ACC112 (cell line): ENCODE results near the gene S100A7.
"Not testable (repeated sequence)": the region's sequence is repeated elsewhere in the genome, so short reads cannot be mapped to it uniquely, and the experiment has no call there.

Experiments
- H2AFZ ChIP-seq: fragments of 200-600 bp; sonication (generic); one replicate; pipeline ENCODE4 v1.6.0; 2017; ENCODE audit warnings: antibody characterized with exemption, low read length; ENCODE audit not compliant: unreplicated experiment
- H3K27ac ChIP-seq: fragments of 200-600 bp; sonication (generic); 2 replicates; pipeline ENCODE4 v1.5.1; 2014; ENCODE audit warnings: low read depth, mild to moderate bottlenecking, antibody characterized with exemption, low read length, moderate library complexity
- H3K27me3 ChIP-seq: fragments of 200-600 bp; sonication (generic); 2 replicates; pipeline ENCODE4 v1.6.1; 2014; ENCODE audit warnings: mild to moderate bottlenecking, antibody characterized with exemption, low read length, moderate library complexity, mixed read lengths; ENCODE audit not compliant: insufficient read depth
- H3K36me3 ChIP-seq: fragments of 200-600 bp; sonication (generic); 2 replicates; pipeline ENCODE4 v1.6.1; 2016; ENCODE audit warnings: mild to moderate bottlenecking, antibody characterized with exemption, low read length, moderate library complexity, mixed read lengths; ENCODE audit not compliant: insufficient read depth
- H3K4me1 ChIP-seq: fragments of 200-600 bp; sonication (generic); one replicate; pipeline ENCODE4 v1.6.1; 2016; ENCODE audit warnings: low read length, mixed read lengths; ENCODE audit not compliant: insufficient read depth, unreplicated experiment, control insufficient read depth
- H3K4me3 ChIP-seq: fragments of 200-600 bp; sonication (generic); 2 replicates; pipeline ENCODE4 v1.5.1; 2014; ENCODE audit warnings: mild to moderate bottlenecking, low read depth, low read length
- H3K79me2 ChIP-seq: fragments of 200-600 bp; sonication (generic); one replicate; pipeline ENCODE4 v1.6.0; 2016; ENCODE audit warnings: low read length; ENCODE audit not compliant: control insufficient read depth, unreplicated experiment, insufficient read depth

S100A7 gene

DNA sequence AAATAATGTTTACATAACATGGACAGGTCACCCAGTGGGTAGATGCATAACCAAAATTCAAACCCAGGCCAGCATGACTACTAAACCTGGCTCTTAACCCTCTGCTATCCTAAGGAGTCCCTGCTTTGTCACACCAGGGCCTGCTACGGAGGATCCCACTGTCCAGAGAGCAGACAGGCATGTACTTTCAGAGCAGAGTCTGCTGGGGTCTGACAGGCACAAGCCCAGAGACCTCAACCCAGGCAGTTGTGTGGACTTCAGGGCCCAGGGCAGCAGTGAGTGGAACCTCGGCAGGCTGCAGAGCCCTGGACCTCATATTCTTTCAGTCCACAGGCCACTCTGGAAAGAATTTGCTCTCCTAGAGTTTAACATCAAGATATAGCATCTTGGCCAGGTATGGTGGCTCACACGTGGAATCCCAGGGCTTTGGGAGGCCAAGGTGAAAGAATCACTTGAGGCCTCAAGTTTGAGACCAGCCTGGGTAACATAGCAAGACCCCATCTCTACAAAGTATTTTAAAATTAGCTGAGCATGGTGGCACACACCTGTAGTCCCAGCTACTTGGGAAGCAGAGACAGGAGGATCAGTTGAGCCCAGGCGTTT, 16.1 kb upstream of the S100A7 start:
- Histone ChIP-seq H3K27ac (no peak overlapping the region), H2AFZ (no peak overlapping the region), H3K4me1 (no peaks in the 10 kb centered on the region), H3K36me3 (no peaks in the 10 kb centered on the region), H3K4me3 (no peak overlapping the region), H3K79me2 (no peaks in the 10 kb centered on the region), H3K27me3 (peaks cover 33% of the 10 kb centered on the region)

DNA sequence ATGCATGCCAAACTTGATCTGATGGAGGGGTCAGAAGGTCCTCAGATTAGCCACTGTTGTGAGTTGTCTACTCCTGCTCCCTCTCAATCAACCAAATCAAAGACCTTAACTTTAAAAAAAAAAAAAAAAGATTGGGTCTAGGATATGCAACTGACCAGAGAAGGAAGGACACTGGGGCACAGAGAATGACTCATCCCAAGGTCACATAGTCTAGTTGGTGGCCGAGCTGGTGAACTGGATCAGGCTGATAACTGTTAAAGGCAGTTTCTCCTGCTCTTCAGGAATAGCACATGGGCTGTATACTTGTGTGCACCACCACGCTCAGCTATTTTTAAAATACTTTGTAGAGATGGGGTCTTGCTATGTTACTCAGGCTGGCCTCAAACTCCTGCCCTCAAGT, 14.8 kb upstream of the S100A7 start:
- Histone ChIP-seq H3K4me3 (no peak overlapping the region), H2AFZ (no peak overlapping the region), H3K27ac (no peak overlapping the region), H3K36me3 (no peaks in the 10 kb centered on the region), H3K4me1 (no peaks in the 10 kb centered on the region), H3K27me3 (peaks cover 23% of the 10 kb centered on the region), H3K79me2 (no peaks in the 10 kb centered on the region)

DNA sequence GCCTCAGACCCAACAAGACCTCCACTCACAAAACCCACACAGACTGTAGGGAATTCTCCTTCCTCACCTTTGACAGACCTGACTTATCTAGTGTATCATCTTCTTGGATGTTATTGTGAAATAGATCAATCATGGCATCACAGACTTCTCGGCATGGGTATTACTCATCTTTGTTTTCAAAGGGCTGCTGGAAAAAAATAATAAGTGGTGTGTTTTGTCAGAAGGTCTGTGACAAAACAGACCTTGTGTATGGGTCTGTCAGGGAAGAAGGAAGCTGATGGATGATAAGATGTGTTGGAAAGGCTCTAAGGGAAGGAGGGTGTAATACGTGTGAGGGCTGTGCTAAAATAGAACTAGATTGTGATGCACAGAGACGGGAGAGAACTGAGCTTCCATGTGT, 13.9 kb upstream of the S100A7 start:
- Histone ChIP-seq H3K36me3 (no peaks in the 10 kb centered on the region), H3K79me2 (no peaks in the 10 kb centered on the region), H3K4me3 (no peak overlapping the region), H3K4me1 (no peaks in the 10 kb centered on the region), H2AFZ (no peak overlapping the region), H3K27me3 (peaks cover 17% of the 10 kb centered on the region), H3K27ac (no peak overlapping the region)

DNA sequence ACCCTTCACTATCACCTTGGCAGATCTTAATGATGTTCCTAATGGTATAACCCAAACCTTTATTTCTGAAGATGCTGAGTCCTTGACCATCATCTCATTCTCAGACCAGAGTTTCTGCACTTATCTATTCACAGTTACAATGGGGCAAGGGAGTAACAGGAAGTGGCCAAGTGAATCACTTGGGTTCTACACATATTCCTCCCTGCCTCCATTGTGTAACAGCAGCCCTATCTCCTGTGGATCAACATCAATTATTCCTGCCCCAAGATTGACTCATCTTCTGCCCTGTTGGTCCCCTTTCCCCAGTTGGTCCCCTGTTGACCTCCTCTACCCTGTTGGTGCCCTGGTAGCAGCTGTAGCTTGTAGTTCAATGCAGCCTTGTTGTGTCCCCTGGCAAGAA, 10.3 kb upstream of the S100A7 start:
- H3K27me3 ChIP-seq, result peaks cover 11% of the 10 kb centered on the region
- no peak overlapping the region for H3K27ac ChIP-seq
- H3K4me3 ChIP-seq, result no peak overlapping the region
- H2AFZ ChIP-seq, result no peak overlapping the region
- H3K4me1 ChIP-seq, result peaks cover 7% of the 10 kb centered on the region
- no peaks in the 10 kb centered on the region for H3K79me2 ChIP-seq
- no peaks in the 10 kb centered on the region for H3K36me3 ChIP-seq

DNA sequence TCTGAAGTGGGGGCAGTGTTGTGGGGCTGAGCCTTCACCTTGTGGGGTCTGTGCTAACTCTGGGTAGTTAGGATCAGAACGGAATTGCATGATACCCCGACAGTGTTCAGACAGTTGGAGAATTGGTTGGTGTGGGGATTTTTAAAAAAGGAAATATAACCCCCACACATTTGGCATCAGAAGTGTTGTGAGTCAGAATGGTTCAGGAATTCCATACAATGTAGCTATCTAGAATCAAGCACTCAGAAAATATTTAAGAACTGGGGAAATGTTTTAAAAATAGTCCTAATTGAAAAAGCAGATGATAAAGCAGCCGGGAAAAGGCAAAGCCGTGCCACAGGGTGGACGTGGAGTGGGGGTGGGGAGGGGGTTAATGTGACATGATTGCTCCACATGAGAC, 6.5 kb upstream of the S100A7 start:
- Histone ChIP-seq H2AFZ (no peak overlapping the region), H3K27me3 (peaks cover 25% of the 10 kb centered on the region), H3K4me1 (peaks cover 7% of the 10 kb centered on the region), H3K4me3 (no peak overlapping the region), H3K27ac (no peak overlapping the region), H3K36me3 (no peaks in the 10 kb centered on the region), H3K79me2 (no peaks in the 10 kb centered on the region)

DNA sequence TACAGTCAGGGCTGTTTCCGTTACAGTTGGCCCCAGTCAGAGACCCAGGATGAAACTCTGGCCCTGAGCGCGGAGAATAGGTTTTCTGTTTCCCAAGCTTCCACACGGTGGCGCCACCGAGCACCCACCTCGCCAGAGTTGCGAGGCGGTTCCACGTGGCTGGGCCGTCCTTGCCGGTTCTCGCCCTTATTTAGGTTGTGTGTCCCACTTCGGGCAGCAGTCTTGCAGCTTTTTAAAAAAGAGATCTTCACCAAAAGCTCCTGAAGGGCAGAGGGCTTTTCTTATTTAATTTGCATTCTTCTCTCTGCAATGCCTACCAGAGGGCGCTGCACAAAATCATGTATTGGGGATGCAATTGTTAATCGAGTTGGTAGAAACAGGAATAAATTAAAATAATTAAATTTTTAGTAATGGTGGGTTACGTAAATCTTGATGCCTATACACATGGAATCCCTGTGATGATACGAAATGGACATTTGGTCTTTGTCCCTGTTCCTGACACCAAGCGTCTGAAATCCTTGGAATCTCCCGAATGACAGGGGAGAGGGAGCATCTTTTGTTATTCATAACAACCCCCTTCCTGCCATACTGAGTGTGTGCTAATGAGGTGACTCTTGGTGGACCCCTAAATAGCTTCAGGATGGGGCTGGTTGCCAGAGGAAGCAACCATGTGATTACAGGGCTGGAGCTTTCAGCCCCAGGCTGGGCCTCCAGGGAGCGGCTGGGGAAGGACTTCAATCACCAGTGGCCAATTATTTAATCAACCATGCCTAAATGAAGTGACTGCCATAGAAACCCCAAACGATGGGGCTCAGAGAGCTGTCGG, 5.6 kb upstream of the S100A7 start:
- no peak overlapping the region for H3K27ac ChIP-seq
- peaks cover 7% of the 10 kb centered on the region for H3K4me1 ChIP-seq
- H2AFZ ChIP-seq, result no peak overlapping the region
- H3K4me3 ChIP-seq, result no peak overlapping the region
- peaks cover 29% of the 10 kb centered on the region for H3K27me3 ChIP-seq
- no peaks in the 10 kb centered on the region for H3K79me2 ChIP-seq
- no peaks in the 10 kb centered on the region for H3K36me3 ChIP-seq

DNA sequence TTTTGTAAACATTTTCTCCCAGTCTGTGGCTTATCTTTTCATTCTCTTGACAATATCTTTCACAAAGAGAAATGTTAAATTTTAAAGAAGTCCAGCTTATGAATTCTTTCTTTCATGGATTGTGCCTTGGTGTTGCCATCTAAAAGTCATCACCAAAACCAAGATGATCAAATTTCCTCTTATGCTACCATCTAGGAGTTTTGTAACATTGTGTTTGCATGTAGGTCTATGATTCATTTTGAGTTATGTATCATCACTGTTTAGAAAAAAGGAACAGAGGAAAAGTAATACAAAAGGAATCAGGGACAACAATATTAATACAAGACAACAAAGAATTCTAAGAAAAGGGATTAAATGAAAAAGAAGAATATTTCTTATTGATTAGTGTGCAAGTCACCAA, 2.3 kb upstream of the S100A7 start:
- not testable (repeated sequence) for H2AFZ ChIP-seq, H3K36me3 ChIP-seq

DNA sequence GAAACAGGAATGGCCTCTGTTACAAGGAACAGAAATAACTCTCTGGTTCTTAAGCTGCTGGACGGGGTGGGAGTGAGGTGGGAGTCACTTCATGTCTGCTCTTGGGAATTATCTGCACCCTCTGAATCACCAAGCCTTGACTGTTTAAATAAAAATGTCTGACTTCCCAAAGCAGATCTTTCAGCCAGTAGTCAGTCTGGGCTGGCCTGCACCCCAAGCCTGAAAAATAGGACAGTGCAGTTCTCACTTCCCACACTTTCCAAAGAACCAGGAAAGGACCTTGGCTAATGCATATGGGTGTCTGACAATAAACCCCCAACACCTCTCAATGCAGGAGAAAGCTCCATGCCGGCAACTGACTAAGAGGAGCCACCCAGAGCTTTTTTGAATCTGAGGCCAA, 796 bp downstream of the S100A7 start:
- H3K4me1 ChIP-seq, result no peaks in the 10 kb centered on the region
- H3K79me2 ChIP-seq, result no peaks in the 10 kb centered on the region
- no peaks in the 10 kb centered on the region for H3K36me3 ChIP-seq
- no peak overlapping the region for H3K27ac ChIP-seq
- H3K27me3 ChIP-seq, result peaks cover 56% of the 10 kb centered on the region
- H3K4me3 ChIP-seq, result no peak overlapping the region
- H2AFZ ChIP-seq, result no peak overlapping the region

More for the DNA sequence above, 2.3 kb upstream of the S100A7 start:
- not testable (repeated sequence) for H3K4me3 ChIP-seq, H3K79me2 ChIP-seq, H3K4me1 ChIP-seq, H3K27ac ChIP-seq
- H3K27me3 ChIP-seq, result peaks cover 38% of the 10 kb centered on the region

DNA sequence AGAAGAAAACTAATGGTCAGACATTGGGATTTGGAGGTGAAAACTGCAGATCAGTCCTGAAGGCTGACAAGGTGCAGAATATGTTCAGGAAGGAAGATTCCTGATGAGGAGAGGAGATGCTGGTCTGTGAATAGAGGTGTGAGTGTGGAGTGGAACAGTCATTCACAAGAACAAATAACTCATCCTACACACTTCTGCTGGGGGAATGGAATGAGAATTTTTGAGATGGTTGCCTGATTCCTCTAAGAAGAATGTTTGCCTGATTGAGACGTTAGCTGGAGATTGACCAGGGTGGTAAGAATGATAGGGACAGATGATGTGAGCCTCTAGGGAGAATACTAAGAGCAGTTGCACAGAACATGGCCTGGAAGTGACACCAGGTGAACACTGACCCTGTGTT, 4.1 kb downstream of the S100A7 start:
- no peaks in the 10 kb centered on the region for H3K4me1 ChIP-seq
- H3K4me3 ChIP-seq, result no peak overlapping the region
- no peak overlapping the region for H2AFZ ChIP-seq
- no peak overlapping the region for H3K27ac ChIP-seq
- H3K36me3 ChIP-seq, result no peaks in the 10 kb centered on the region
- H3K27me3 ChIP-seq, result peaks cover 42% of the 10 kb centered on the region
- no peaks in the 10 kb centered on the region for H3K79me2 ChIP-seq

DNA sequence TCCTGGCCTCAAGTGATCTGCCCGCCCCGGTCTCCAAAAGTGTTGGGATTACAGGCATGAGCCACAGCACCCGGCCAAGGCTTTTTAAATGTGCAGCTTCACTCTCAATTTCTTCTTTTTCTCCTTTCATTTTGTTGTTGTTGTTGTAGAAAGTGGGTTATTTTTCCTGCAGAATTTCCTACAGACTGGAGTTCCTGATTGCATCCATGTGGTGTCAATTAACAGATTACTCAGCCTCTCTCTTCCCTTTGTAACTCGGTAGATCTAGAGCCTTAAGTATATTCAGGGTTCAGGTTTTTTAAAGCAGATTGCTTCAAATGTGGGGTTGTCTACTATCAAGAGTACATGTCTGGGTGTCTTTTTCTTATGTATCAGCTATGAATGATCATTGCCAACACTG, 11.6 kb downstream of the S100A7 start:
- not testable (repeated sequence) for H3K79me2 ChIP-seq, H3K4me3 ChIP-seq, H2AFZ ChIP-seq, H3K27ac ChIP-seq, H3K36me3 ChIP-seq, H3K4me1 ChIP-seq
- peaks cover 37% of the 10 kb centered on the region for H3K27me3 ChIP-seq

DNA sequence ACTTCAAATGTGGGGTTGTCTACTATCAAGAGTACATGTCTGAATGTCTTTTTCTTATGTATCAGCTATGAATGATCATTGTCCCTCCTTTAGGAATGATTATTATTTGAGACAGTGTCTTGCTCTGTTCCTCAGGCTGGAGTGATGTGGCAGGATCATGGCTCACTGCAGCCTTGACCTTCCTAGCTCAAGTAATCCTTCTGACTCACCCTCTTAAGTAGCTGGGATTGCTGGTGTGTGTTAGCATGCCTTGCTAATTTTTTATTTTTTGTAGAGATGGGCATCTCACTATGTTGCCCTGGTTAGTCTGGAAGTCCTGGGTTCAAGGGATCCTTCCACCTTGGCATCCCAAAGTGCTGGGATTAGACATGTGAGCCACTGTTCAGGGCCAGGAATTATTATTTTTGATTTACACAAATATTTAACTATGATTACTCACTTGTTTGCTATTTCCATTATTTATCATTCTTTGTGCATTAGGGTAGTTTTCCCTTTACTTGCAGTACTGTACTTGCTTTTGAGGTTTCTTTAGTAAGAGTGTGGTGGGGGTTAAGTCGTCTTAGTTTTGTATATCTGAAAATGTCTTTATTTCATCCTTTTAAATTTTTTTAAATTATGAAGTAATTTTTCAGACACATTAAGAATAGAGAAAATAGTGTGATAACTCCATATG, 12.8 kb downstream of the S100A7 start:
- H3K27ac ChIP-seq, result no peak overlapping the region
- H2AFZ ChIP-seq, result no peak overlapping the region

More for the DNA sequence above, 12.8 kb downstream of the S100A7 start:
- H3K36me3 ChIP-seq, result no peaks in the 10 kb centered on the region
- peaks cover 8% of the 10 kb centered on the region for H3K4me1 ChIP-seq
- no peaks in the 10 kb centered on the region for H3K79me2 ChIP-seq
- peaks cover 46% of the 10 kb centered on the region for H3K27me3 ChIP-seq
- no peak overlapping the region for H3K4me3 ChIP-seq
